NCI-H146 treated with DMSO at 0.1 percent for 48 hours (cell line): Measurements from ENCODE around the gene ANKK1.

Source experiments
- DNase-seq: peaks from one replicate; lab custom pipeline; 2025; ENCODE audit not compliant: unreplicated experiment; lab: John Stamatoyannopoulos, UW

The ANKK1 gene

GRCh38 chr11:113449743-113450142 is 62.2 kb downstream of the ANKK1 start:
- DNase-seq = no peak
